ENCODE measurements around the gene MCAM. TPM values are rescaled to one million over a fixed set of nuclear protein-coding genes. Genes with fewer than 3 reads are reported as not detected.

Gene MCAM
- total and polyA plus RNA-seq, 2 of the 8 experiments (the other 6 are each of a cell fraction or from before 2014, with no cell fraction given) = 22.4 to 32.2 TPM

- CTCF ChIA-PET (ENCODE audit: partially characterized antibody) = interaction anchor here (1.4 to 10.9 kb wide), 6 partner anchors 18 to 115 kb away, joined by 3 to 474 read pairs (median 6); partner anchors contain the start of genes C1QTNF5 and USP2
- TF ChIP-seq SP1 (IDR thresholded peaks at IDR 0.05; ENCODE audit: low read depth, low read length) (no peak), RXRA (IDR thresholded peaks at IDR 0.05; ENCODE audit: insufficient read depth, low read depth, low read length) (no peak), SP4 (IDR thresholded peaks at IDR 0.05; ENCODE audit: low read length) (no peak), KDM5A (IDR thresholded peaks at IDR 0.05; ENCODE audit: low read length) (no peak), BRCA1 (IDR thresholded peaks at IDR 0.05; ENCODE audit: low read depth, low read length) (no peak), HDAC2 (IDR thresholded peaks at IDR 0.05; ENCODE audit: borderline replicate concordance in 1 of 2, low read depth in 2 of 2, low read length in 2 of 2) (no peak), CBX5 (IDR thresholded peaks at IDR 0.05; ENCODE audit: low read depth, low read length) (no peak), POLR2A (IDR thresholded peaks at IDR 0.05; ENCODE audit: control extremely low read depth in 1 of 2, low read depth in 2 of 2, low read length in 2 of 2) (no peak), SIRT6 (IDR thresholded peaks at IDR 0.05; ENCODE audit: low read length) (no peak), SIN3A (conservative IDR thresholded peaks at IDR 0.05 in 1 of 2, IDR thresholded peaks at IDR 0.05 in 1 of 2; ENCODE audit: low read depth in 1 of 2, low read length in 2 of 2) (no peak), ASH2L (IDR thresholded peaks at IDR 0.05; ENCODE audit: low read length) (no peak), SP2 (IDR thresholded peaks at IDR 0.05; ENCODE audit: low read length) (no peak), RBBP5 (IDR thresholded peaks at IDR 0.05; ENCODE audit: borderline replicate concordance, low read depth, low read length) (no peak)
These were observed 42.7 kb upstream of the MCAM start for GRCh38 chr11:119359365-119360214.

More at GRCh38 chr11:119359365-119360214, 42.7 kb upstream of the MCAM start:
- peaks cover 6% of the 10 kb centered on the region for H3K23me2 ChIP-seq (ENCODE audit: low read depth, low read length)
- no peak overlapping the region for H3K4ac ChIP-seq (replicated peaks; ENCODE audit: insufficient read length, low read depth, low read length)
- H3K27ac ChIP-seq (ENCODE audit: low read depth, low read length) = no peak overlapping the region
- 86% methylated on average over 10 of the region's 10 CpGs; no CpG with 5 or more reads in 1 of the 2 experiments for WGBS, 2 experiments (ENCODE audit: extremely low coverage in 1 of 2, insufficient coverage in 1 of 2, insufficient read length in 1 of 2, insufficient replicate concordance in 2 of 2, low coverage in 1 of 2, low lambda C conversion rate in 2 of 2, missing lambda C conversion rate in 1 of 2)
- no peak overlapping the region for H2BK5ac ChIP-seq (ENCODE audit: low read depth, low read length)
- peaks cover 12 to 24% (median 19%) of the 10 kb centered on the region in 4 experiments for H3K4me1 ChIP-seq (replicated peaks in 1 of 4; ENCODE audit: control insufficient read depth in 3 of 4, insufficient read depth in 4 of 4, low read length in 3 of 4)
- no peak overlapping the region for H3K4me3 ChIP-seq (ENCODE audit: extremely low read depth in 1 of 4, insufficient read depth in 2 of 4, low read depth in 3 of 4, low read length in 4 of 4)
- no peaks in the 10 kb centered on the region for H3K9me3 ChIP-seq (ENCODE audit: insufficient read depth in 2 of 2, low read depth in 1 of 2, low read length in 1 of 2)
- H4K20me1 ChIP-seq (replicated peaks in 1 of 2; ENCODE audit: control insufficient read depth in 1 of 2, insufficient read depth in 2 of 2, low read length in 2 of 2) = peaks cover 4 to 21% of the 10 kb centered on the region in 2 experiments
- H3K9ac ChIP-seq (replicated peaks in 1 of 4; ENCODE audit: extremely low read depth in 1 of 4, low read depth in 3 of 4, low read length in 3 of 4) = no peak overlapping the region
- H3K79me1 ChIP-seq (ENCODE audit: low read depth, low read length) = no peaks in the 10 kb centered on the region; the same call in 1 of the 2 replicates
- H2BK12ac ChIP-seq (ENCODE audit: low read depth, low read length) = no peak overlapping the region
- no peak overlapping the region for H2BK20ac ChIP-seq (ENCODE audit: low read length)
- peaks cover 0 to 6% (median 5%) of the 10 kb centered on the region in 4 experiments; a peak in 3 of 8 replicates for H3K36me3 ChIP-seq (ENCODE audit: control insufficient read depth in 2 of 4, insufficient read depth in 4 of 4, low read length in 3 of 4)
- DNase-seq (ENCODE audit: low read depth in 1 of 2, low spot score in 2 of 2) = no peak
- H4K8ac ChIP-seq (ENCODE audit: extremely low read depth, insufficient read depth, low read length) = no peak overlapping the region
- H3K14ac ChIP-seq (ENCODE audit: insufficient read length) = no peak overlapping the region
- H3K4me2 ChIP-seq (ENCODE audit: insufficient read depth in 1 of 2, low read depth in 2 of 2, low read length in 2 of 2) = no peak overlapping the region
- no peak overlapping the region for H2BK15ac ChIP-seq (ENCODE audit: low read length)
- H2AFZ ChIP-seq (ENCODE audit: low read length) = no peak overlapping the region
- no peak overlapping the region for H3K23ac ChIP-seq (ENCODE audit: insufficient read length)
- no peak overlapping the region for H4K91ac ChIP-seq (replicated peaks; ENCODE audit: insufficient read length, low read length)
- H2BK120ac ChIP-seq (replicated peaks; ENCODE audit: low read depth, low read length) = no peak overlapping the region
- H3K79me2 ChIP-seq (ENCODE audit: control insufficient read depth in 1 of 2, insufficient read depth in 2 of 2, low read length in 2 of 2) = no peaks in the 10 kb centered on the region
- H3K56ac ChIP-seq (replicated peaks; ENCODE audit: insufficient read length, low read depth, low read length) = no peak overlapping the region
- H4K5ac ChIP-seq (ENCODE audit: insufficient read length, low read depth, low read length) = no peak overlapping the region
- no peak for FAIRE-seq
- H3K18ac ChIP-seq (ENCODE audit: extremely low read depth, low read length) = no peak overlapping the region
- POLR2A ChIA-PET (ENCODE audit: partially characterized antibody) = interaction anchor here (1.6 to 1.8 kb wide), 2 partner anchors 7 to 21 kb away, joined by 3 to 8 read pairs; no protein-coding TSS in a partner anchor
- no peak overlapping the region for H2AK5ac ChIP-seq (ENCODE audit: low read depth, low read length)
- peaks cover 11 to 26% (median 22%) of the 10 kb centered on the region in 4 experiments for H3K27me3 ChIP-seq (replicated peaks in 1 of 4; ENCODE audit: control insufficient read depth in 3 of 4, extremely low read depth in 1 of 4, insufficient read depth in 3 of 4, low read length in 3 of 4)
